ENCODE measurements around the gene CACNA1I.

DNA sequence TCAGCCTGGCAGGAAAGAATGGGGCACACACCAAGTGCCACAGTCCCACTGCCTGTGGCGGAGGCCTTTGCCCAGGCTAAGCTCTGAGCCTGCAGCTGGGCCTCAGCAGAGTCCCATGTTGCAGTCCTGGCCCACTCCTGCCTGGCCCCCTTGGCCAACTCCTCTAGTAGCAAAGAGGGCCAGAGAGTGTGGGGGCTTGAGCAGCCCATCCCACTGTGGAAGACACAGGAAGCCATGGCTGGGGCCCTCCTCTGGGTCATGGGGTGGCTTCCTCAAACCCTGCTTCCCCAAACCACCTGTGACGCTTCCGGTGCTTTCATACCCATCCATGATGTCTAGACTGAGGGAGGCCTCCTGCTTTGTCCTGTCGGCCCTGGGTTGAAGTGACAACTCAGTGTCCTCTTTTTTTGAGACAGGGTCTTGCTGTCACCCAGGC, 43.8 kb upstream of the CACNA1I start:
- no peak for TF ChIP-seq CTCF (IDR thresholded peaks at IDR 0.05)
- TF ChIP-seq POLR2AphosphoS5 (IDR thresholded peaks at IDR 0.05) = no peak
- TF ChIP-seq POLR2A (IDR thresholded peaks at IDR 0.05) = no peak
- TF ChIP-seq EP300 (IDR thresholded peaks at IDR 0.05) = no peak

Data from sigmoid colon (tissue), 4 donors.